GM23338 (cell line): ENCODE data around the gene EVC2. TPM values are rescaled to one million over a fixed set of nuclear protein-coding genes. Genes with fewer than 3 reads are reported as not detected.

Source experiments
- ATAC-seq: fragments of 200-7000 bp; cut with Tn5 transposase; 3 replicates; pipeline ENCODE4 v1.9.1; 2020
- DNase-seq: peaks from one replicate; pipeline ENCODE4 v3.0.0-alpha.2; 2015; ENCODE audit warnings: low spot score
- H2AFZ ChIP-seq: fragments of 200-600 bp; sonication (generic); 2 replicates; pipeline ENCODE4 v1.8.0; 2016; ENCODE audit warnings: antibody characterized with exemption, mild to moderate bottlenecking, moderate library complexity
- H3F3A ChIP-seq: fragments of 200-600 bp; sonication (generic); replicated peaks from 2 replicates; pipeline ENCODE4 v1.8.0; 2017; ENCODE audit warnings: antibody characterized with exemption, mixed run types, low read depth
- H3K27ac ChIP-seq: fragments of 200-600 bp; sonication (generic); 2 replicates; pipeline ENCODE4 v1.6.1; 2016; ENCODE audit warnings: low read depth
- H3K27me3 ChIP-seq: fragments of 200-600 bp; sonication (generic); 2 replicates; pipeline ENCODE4 v1.8.0; 2016; ENCODE audit warnings: mild to moderate bottlenecking, mixed run types, moderate library complexity; ENCODE audit not compliant: insufficient read depth
- H3K36me3 ChIP-seq: fragments of 200-600 bp; sonication (generic); 2 replicates; pipeline ENCODE4 v1.8.0; 2016; ENCODE audit warnings: mild to moderate bottlenecking; ENCODE audit not compliant: insufficient read depth
- H3K4me1 ChIP-seq: fragments of 200-600 bp; sonication (generic); 2 replicates; pipeline ENCODE4 v1.8.0; 2016; ENCODE audit warnings: mild to moderate bottlenecking, moderate library complexity; ENCODE audit not compliant: insufficient read depth
- H3K4me2 ChIP-seq: fragments of 200-600 bp; sonication (generic); 2 replicates; pipeline ENCODE4 v1.7.1; 2017; ENCODE audit warnings: mixed run types
- H3K4me3 ChIP-seq: fragments of 200-600 bp; sonication (generic); 2 replicates; pipeline ENCODE4 v1.6.1; 2016; ENCODE audit warnings: mixed run types
- H3K79me2 ChIP-seq: fragments of 200-600 bp; sonication (generic); replicated peaks from 2 replicates; pipeline ENCODE4 v1.8.0; 2017; ENCODE audit warnings: mild to moderate bottlenecking; ENCODE audit not compliant: insufficient read depth
- H3K9me2 ChIP-seq: fragments of 200-600 bp; sonication (generic); 2 replicates; pipeline ENCODE4 v1.8.0; 2017; ENCODE audit not compliant: insufficient read depth
- H4K20me1 ChIP-seq: fragments of 200-600 bp; sonication (generic); replicated peaks from 2 replicates; pipeline ENCODE4 v1.8.0; 2017; ENCODE audit warnings: mild to moderate bottlenecking; ENCODE audit not compliant: insufficient read depth
- H3K27ac Mint-ChIP-seq: 2 replicates; pipeline ENCODE4 v1.8.0; 2020; ENCODE audit warnings: inconsistent platforms, mild to moderate bottlenecking, moderate library complexity, mixed read lengths
- H3K27me3 Mint-ChIP-seq: 3 replicates; pipeline ENCODE4 v1.8.0; 2022; ENCODE audit warnings: low read depth, mild to moderate bottlenecking, moderate library complexity, mixed read lengths, inconsistent platforms; ENCODE audit not compliant: insufficient read depth, poor library complexity
- H3K36me3 Mint-ChIP-seq: 3 replicates; pipeline ENCODE4 v1.8.0; 2021; ENCODE audit warnings: low read depth, mild to moderate bottlenecking, inconsistent platforms, moderate library complexity, mixed read lengths
- H3K4me1 Mint-ChIP-seq: 3 replicates; pipeline ENCODE4 v1.8.0; 2020; ENCODE audit warnings: mild to moderate bottlenecking, inconsistent platforms, mixed read lengths
- H3K4me3 Mint-ChIP-seq: 3 replicates; pipeline ENCODE4 v1.8.0; 2021; ENCODE audit warnings: moderate library complexity, mild to moderate bottlenecking, inconsistent platforms, mixed read lengths
- H3K9me3 Mint-ChIP-seq: 3 replicates; pipeline ENCODE4 v1.8.0; 2020; ENCODE audit warnings: moderate library complexity, mild to moderate bottlenecking, inconsistent platforms, mixed read lengths
- CREB1 ChIP-seq: fragments of 250-450 bp; sonication (Bioruptor Pico); IDR thresholded peaks from 2 replicates; pipeline ENCODE4 v1.5.0; 2020; ENCODE audit warnings: low read depth, mild to moderate bottlenecking, moderate library complexity
- EZH2 ChIP-seq: fragments of 200-600 bp; sonication (generic); IDR thresholded peaks from one replicate; pipeline ENCODE4 v1.8.0; 2017; ENCODE audit warnings: antibody characterized with exemption, mild to moderate bottlenecking, low read depth; ENCODE audit not compliant: unreplicated experiment
- EZH2phosphoT487 ChIP-seq: fragments of 200-600 bp; sonication (generic); IDR thresholded peaks from one replicate; pipeline ENCODE4 v1.8.1; 2018; ENCODE audit warnings: antibody characterized with exemption; ENCODE audit not compliant: unreplicated experiment
- JUNB ChIP-seq: IDR thresholded peaks from one replicate; pipeline ENCODE4 v1.6.1; 2016; ENCODE audit warnings: antibody characterized with exemption; ENCODE audit not compliant: unreplicated experiment
- NANOG ChIP-seq: IDR thresholded peaks from 2 replicates; pipeline ENCODE4 v1.6.1; 2016; ENCODE audit warnings: antibody characterized with exemption, borderline replicate concordance
- POLR2AphosphoS5 ChIP-seq: IDR thresholded peaks from 2 replicates; pipeline ENCODE4 v1.6.1; 2016; ENCODE audit warnings: antibody characterized with exemption, low read depth
- STAT1 ChIP-seq: IDR thresholded peaks from one replicate; pipeline ENCODE4 v1.6.1; 2016; ENCODE audit warnings: antibody characterized with exemption; ENCODE audit not compliant: unreplicated experiment
- ZNF114 ChIP-seq: fragments of 250-450 bp; sonication (Bioruptor Pico); IDR thresholded peaks from 2 replicates; pipeline ENCODE4 v1.5.0; 2020; ENCODE audit warnings: mild to moderate bottlenecking, moderate library complexity
- ZNF331 ChIP-seq: fragments of 250-450 bp; sonication (Bioruptor Pico); IDR thresholded peaks from 2 replicates; pipeline ENCODE4 v1.5.0; 2020; ENCODE audit warnings: low read depth, mild to moderate bottlenecking, moderate library complexity
- polyA plus RNA-seq: library from polyadenylated mRNA; unstranded; fragments of >200 nt; fragmentation: Nextera tagmentation; extraction: Ambion mirVana; gene quantifications from 2 replicates; pipeline ENCODE4 v1.2.1, GENCODE V29; 2016
- total RNA-seq: library from RNA; depleted of rRNA; stranded (reverse); fragments of >200 nt; shearing (Covaris generic); gene quantifications from 2 replicates; pipeline ENCODE4 v1.2.3, GENCODE V29; 2014
- TF ChIP-seq, protein P1 (sequence below): fragments of 250-450 bp; sonication (Bioruptor Pico); IDR thresholded peaks from 2 replicates; pipeline ENCODE4 v1.5.0; 2020; ENCODE audit warnings: mild to moderate bottlenecking, moderate library complexity
- TF ChIP-seq, protein P2 (sequence below): IDR thresholded peaks from 2 replicates; pipeline ENCODE4 v1.6.1; 2016; ENCODE audit warnings: antibody characterized with exemption
- TF ChIP-seq, protein P3 (sequence below): IDR thresholded peaks from one replicate; pipeline ENCODE4 v1.6.1; 2018; ENCODE audit warnings: antibody characterized with exemption; ENCODE audit not compliant: unreplicated experiment
- TF ChIP-seq, protein P4 (sequence below), 2 experiments: fragments of 200-600 bp in 1 of 2; sonication (generic) in 1 of 2; conservative IDR thresholded peaks; 2 replicates each; pipeline versions ENCODE4 v1.5.1 to v1.6.1; 2016 to 2017; ENCODE audit warnings: antibody characterized with exemption in 2 of 2, low read depth in 2 of 2, mild to moderate bottlenecking in 2 of 2, moderate library complexity in 1 of 2

Gene EVC2
- total and polyA plus RNA-seq, 2 experiments from 2014 or later: 3.4 to 11.5 TPM

DNA sequence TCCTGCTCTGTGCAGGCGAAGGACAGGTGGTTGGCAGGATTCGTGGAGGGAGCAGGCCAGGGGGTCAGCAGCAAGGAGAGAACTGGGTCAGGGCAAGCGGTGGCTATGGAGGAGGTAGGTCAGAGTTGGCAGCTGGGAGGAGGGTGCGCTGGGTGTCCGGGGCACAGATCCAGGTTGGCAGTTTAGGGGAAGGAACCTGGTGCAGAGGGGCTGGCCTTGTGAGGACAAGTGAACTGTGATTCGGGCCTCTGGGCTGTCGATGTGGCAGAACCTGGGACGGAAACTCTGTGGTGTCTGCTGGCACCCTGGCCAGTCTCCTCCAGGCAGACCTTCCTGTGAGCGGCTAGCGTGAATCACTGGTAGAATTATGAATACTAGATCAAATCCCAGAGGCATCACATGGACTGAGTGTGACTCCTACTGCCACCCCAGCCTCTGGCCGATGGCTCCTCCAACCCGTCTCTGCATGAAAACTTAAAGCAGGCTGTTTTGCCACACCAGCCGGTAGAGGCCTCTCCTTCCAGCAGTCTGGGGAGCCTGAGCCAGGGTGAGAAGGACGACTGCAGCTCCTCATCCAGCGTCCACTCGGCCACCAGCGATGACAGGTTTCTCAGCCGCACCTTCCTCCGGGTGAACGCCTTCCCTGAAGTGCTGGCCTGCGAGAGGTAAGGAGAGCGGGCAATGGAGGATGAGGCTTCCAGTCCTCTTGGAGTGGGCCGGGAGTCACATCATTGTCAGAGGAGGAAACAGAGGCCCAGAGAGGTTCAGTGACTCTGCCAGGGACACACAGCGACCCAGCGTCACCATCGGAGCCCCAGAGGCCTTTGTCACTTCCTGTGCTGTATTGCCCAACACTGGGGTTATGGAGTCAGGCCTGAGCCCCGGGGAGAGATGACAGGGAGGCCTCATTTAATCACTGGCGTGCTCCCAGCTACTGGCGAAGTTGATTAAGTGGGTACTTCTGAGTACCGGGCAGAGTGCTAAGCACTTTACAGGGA is 22.9 kb upstream of the EVC2 start:
- no peak overlapping the region for H3K4me3 ChIP-seq
- no peak for ATAC-seq

More for the DNA sequence above, 22.9 kb upstream of the EVC2 start:
- H3K4me1 Mint-ChIP-seq: peaks cover 5% of the 10 kb centered on the region; the same call in 2 of the 3 replicates
- no peak overlapping the region for H2AFZ ChIP-seq
- H3F3A ChIP-seq: no peaks in the 10 kb centered on the region
- no peaks in the 10 kb centered on the region for H3K9me3 Mint-ChIP-seq
- no peak overlapping the region for H3K4me3 Mint-ChIP-seq
- H3K4me1 ChIP-seq: no peaks in the 10 kb centered on the region
- H3K27me3 Mint-ChIP-seq: peaks cover 4% of the 10 kb centered on the region
- H3K4me2 ChIP-seq: no peak overlapping the region
- no peak overlapping the region for H3K27ac Mint-ChIP-seq
- no peak overlapping the region for H3K27ac ChIP-seq
- no peaks in the 10 kb centered on the region for H3K36me3 ChIP-seq
- no peaks in the 10 kb centered on the region for H4K20me1 ChIP-seq
- no peak for DNase-seq
- TF ChIP-seq STAT1: no peak
- no peak for TF ChIP-seq ZNF331 (CRISPR knock-in tag)
- TF ChIP-seq, protein P1, sequence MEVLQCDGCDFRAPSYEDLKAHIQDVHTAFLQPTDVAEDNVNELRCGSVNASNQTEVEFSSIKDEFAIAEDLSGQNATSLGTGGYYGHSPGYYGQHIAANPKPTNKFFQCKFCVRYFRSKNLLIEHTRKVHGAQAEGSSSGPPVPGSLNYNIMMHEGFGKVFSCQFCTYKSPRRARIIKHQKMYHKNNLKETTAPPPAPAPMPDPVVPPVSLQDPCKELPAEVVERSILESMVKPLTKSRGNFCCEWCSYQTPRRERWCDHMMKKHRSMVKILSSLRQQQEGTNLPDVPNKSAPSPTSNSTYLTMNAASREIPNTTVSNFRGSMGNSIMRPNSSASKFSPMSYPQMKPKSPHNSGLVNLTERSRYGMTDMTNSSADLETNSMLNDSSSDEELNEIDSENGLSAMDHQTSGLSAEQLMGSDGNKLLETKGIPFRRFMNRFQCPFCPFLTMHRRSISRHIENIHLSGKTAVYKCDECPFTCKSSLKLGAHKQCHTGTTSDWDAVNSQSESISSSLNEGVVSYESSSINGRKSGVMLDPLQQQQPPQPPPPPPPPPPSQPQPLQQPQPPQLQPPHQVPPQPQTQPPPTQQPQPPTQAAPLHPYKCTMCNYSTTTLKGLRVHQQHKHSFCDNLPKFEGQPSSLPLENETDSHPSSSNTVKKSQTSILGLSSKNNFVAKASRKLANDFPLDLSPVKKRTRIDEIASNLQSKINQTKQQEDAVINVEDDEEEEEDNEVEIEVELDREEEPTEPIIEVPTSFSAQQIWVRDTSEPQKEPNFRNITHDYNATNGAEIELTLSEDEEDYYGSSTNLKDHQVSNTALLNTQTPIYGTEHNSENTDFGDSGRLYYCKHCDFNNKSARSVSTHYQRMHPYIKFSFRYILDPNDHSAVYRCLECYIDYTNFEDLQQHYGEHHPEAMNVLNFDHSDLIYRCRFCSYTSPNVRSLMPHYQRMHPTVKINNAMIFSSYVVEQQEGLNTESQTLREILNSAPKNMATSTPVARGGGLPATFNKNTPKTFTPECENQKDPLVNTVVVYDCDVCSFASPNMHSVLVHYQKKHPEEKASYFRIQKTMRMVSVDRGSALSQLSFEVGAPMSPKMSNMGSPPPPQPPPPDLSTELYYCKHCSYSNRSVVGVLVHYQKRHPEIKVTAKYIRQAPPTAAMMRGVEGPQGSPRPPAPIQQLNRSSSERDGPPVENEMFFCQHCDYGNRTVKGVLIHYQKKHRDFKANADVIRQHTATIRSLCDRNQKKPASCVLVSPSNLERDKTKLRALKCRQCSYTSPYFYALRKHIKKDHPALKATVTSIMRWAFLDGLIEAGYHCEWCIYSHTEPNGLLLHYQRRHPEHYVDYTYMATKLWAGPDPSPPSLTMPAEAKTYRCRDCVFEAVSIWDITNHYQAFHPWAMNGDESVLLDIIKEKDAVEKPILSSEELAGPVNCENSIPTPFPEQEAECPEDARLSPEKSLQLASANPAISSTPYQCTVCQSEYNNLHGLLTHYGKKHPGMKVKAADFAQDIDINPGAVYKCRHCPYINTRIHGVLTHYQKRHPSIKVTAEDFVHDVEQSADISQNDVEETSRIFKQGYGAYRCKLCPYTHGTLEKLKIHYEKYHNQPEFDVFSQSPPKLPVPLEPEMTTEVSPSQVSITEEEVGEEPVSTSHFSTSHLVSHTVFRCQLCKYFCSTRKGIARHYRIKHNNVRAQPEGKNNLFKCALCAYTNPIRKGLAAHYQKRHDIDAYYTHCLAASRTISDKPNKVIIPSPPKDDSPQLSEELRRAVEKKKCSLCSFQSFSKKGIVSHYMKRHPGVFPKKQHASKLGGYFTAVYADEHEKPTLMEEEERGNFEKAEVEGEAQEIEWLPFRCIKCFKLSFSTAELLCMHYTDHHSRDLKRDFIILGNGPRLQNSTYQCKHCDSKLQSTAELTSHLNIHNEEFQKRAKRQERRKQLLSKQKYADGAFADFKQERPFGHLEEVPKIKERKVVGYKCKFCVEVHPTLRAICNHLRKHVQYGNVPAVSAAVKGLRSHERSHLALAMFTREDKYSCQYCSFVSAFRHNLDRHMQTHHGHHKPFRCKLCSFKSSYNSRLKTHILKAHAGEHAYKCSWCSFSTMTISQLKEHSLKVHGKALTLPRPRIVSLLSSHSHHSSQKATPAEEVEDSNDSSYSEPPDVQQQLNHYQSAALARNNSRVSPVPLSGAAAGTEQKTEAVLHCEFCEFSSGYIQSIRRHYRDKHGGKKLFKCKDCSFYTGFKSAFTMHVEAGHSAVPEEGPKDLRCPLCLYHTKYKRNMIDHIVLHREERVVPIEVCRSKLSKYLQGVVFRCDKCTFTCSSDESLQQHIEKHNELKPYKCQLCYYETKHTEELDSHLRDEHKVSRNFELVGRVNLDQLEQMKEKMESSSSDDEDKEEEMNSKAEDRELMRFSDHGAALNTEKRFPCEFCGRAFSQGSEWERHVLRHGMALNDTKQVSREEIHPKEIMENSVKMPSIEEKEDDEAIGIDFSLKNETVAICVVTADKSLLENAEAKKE (CRISPR knock-in tag): no peak
- TF ChIP-seq ZNF114 (CRISPR knock-in tag): no peak
- no peak for TF ChIP-seq CREB1 (CRISPR knock-in tag)
- TF ChIP-seq, protein P2, sequence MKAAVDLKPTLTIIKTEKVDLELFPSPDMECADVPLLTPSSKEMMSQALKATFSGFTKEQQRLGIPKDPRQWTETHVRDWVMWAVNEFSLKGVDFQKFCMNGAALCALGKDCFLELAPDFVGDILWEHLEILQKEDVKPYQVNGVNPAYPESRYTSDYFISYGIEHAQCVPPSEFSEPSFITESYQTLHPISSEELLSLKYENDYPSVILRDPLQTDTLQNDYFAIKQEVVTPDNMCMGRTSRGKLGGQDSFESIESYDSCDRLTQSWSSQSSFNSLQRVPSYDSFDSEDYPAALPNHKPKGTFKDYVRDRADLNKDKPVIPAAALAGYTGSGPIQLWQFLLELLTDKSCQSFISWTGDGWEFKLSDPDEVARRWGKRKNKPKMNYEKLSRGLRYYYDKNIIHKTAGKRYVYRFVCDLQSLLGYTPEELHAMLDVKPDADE: no peak
- TF ChIP-seq JUNB: no peak
- TF ChIP-seq, protein P3, sequence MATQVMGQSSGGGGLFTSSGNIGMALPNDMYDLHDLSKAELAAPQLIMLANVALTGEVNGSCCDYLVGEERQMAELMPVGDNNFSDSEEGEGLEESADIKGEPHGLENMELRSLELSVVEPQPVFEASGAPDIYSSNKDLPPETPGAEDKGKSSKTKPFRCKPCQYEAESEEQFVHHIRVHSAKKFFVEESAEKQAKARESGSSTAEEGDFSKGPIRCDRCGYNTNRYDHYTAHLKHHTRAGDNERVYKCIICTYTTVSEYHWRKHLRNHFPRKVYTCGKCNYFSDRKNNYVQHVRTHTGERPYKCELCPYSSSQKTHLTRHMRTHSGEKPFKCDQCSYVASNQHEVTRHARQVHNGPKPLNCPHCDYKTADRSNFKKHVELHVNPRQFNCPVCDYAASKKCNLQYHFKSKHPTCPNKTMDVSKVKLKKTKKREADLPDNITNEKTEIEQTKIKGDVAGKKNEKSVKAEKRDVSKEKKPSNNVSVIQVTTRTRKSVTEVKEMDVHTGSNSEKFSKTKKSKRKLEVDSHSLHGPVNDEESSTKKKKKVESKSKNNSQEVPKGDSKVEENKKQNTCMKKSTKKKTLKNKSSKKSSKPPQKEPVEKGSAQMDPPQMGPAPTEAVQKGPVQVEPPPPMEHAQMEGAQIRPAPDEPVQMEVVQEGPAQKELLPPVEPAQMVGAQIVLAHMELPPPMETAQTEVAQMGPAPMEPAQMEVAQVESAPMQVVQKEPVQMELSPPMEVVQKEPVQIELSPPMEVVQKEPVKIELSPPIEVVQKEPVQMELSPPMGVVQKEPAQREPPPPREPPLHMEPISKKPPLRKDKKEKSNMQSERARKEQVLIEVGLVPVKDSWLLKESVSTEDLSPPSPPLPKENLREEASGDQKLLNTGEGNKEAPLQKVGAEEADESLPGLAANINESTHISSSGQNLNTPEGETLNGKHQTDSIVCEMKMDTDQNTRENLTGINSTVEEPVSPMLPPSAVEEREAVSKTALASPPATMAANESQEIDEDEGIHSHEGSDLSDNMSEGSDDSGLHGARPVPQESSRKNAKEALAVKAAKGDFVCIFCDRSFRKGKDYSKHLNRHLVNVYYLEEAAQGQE: no peak
- no peak for TF ChIP-seq EZH2
- no peak for TF ChIP-seq NANOG
- no peak for TF ChIP-seq EZH2phosphoT487
- TF ChIP-seq, protein P4, sequence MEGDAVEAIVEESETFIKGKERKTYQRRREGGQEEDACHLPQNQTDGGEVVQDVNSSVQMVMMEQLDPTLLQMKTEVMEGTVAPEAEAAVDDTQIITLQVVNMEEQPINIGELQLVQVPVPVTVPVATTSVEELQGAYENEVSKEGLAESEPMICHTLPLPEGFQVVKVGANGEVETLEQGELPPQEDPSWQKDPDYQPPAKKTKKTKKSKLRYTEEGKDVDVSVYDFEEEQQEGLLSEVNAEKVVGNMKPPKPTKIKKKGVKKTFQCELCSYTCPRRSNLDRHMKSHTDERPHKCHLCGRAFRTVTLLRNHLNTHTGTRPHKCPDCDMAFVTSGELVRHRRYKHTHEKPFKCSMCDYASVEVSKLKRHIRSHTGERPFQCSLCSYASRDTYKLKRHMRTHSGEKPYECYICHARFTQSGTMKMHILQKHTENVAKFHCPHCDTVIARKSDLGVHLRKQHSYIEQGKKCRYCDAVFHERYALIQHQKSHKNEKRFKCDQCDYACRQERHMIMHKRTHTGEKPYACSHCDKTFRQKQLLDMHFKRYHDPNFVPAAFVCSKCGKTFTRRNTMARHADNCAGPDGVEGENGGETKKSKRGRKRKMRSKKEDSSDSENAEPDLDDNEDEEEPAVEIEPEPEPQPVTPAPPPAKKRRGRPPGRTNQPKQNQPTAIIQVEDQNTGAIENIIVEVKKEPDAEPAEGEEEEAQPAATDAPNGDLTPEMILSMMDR (conservative IDR thresholded peaks at IDR 0.05; ENCODE audit: low read depth in 2 of 2): no peak
- no peak for TF ChIP-seq POLR2AphosphoS5
- peaks cover 29% of the 10 kb centered on the region for H3K36me3 Mint-ChIP-seq
- no peaks in the 10 kb centered on the region for H3K9me2 ChIP-seq
- H3K79me2 ChIP-seq: no peaks in the 10 kb centered on the region
- H3K27me3 ChIP-seq: no peaks in the 10 kb centered on the region
